GM12878 (cell line): ENCODE measurements around the gene IFI30. TPM values are rescaled to one million over a fixed set of nuclear protein-coding genes. Genes with fewer than 3 reads are reported as not detected.

Experiments used
- SP1 ChIP-seq: IDR thresholded peaks from one replicate; pipeline ENCODE4 v1.6.1; 2011; ENCODE audit warnings: low read depth, low read length
- polyA plus RNA-seq, 11 experiments: library from polyadenylated mRNA; depleted of rRNA in 4 of 11; unstranded in 6 of 11; stranded (reverse) in 5 of 11; fragments of >200 nt; fragmentation: Nextera tagmentation in 4 of 11; fragmentation: Illumina TruSeq in 1 of 11; extraction: Ambion mirVana in 4 of 11; extraction: Trizol in 1 of 11; gene quantifications; 1 replicate in 1 of 11; 2 replicates in 10 of 11; pipeline versions ENCODE4 v1.2.1 to v1.2.3, GENCODE V29; 2011 to 2016; ENCODE audit warnings: inconsistent platforms in 2 of 11, missing spikeins in 2 of 11, low read depth in 1 of 11
- total RNA-seq, 4 experiments: library from RNA; depleted of rRNA in 3 of 4; stranded (reverse); fragments of >200 nt in 3 of 4; fragmentation: Illumina TruSeq in 1 of 4; extraction: Trizol in 1 of 4; gene quantifications; 2 replicates each; pipeline versions ENCODE4 v1.2.1 to v1.2.3, GENCODE V29; 2013 to 2021
- TF ChIP-seq, protein P1 (sequence below): fragments of 450-650 bp; IDR thresholded peaks from 2 replicates; pipeline ENCODE4 v1.6.1; 2017; ENCODE audit warnings: mild to moderate bottlenecking, moderate library complexity
- TF ChIP-seq, protein P2 (sequence below): fragments of 450-650 bp; IDR thresholded peaks from 2 replicates; pipeline ENCODE4 v1.6.1; 2018; ENCODE audit warnings: borderline replicate concordance, mild to moderate bottlenecking; ENCODE audit not compliant: partially characterized antibody
- TF ChIP-seq, protein P3 (sequence below): fragments of 150-350 bp; IDR thresholded peaks from 2 replicates; pipeline ENCODE4 v1.6.1; 2014; ENCODE audit warnings: mild to moderate bottlenecking, low read depth, low read length
- TF ChIP-seq, protein P4 (sequence below): IDR thresholded peaks from 2 replicates; pipeline ENCODE4 v1.6.1; 2011; ENCODE audit warnings: borderline replicate concordance, low read depth, mild to moderate bottlenecking, moderate library complexity, mixed read lengths, low read length; ENCODE audit not compliant: insufficient read depth; ENCODE audit errors: extremely low read length

The IFI30 gene
- total and polyA plus RNA-seq, 10 of the 15 experiments (the other 5 are each of a cell fraction or from before 2014, with no cell fraction given), result 221 to 1,112 (median 451) TPM

DNA sequence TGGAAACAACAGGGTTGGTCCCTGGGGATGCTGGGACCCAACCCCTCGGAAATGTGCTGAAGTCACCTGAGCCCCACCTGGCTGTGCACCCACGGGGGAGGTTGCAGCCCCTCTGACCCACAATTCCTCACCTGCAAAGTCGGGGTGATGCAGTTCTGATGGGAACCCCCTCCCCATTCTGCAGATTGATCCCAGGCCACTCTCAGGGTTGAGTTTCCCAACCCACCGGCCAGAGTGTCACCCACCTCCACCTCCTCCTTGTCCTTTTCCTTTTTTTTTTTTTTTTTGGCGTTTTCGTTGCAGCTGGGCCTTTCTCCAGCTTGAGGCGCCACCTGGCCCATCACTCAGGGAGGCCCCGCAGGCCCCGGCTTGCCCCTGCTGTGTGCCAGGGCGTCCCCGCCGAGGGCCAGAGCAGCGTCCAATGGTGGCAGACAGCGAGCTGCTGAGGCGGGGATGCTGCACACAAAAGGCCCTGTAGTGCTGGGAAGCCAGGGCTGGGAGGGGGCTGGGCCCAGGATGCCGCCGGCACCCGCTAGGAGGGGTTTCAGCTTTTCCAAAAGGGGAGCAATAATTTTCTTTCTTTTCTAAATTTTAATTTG lies 16.0 kb upstream of the IFI30 start (continued):
- TF ChIP-seq, protein P1, sequence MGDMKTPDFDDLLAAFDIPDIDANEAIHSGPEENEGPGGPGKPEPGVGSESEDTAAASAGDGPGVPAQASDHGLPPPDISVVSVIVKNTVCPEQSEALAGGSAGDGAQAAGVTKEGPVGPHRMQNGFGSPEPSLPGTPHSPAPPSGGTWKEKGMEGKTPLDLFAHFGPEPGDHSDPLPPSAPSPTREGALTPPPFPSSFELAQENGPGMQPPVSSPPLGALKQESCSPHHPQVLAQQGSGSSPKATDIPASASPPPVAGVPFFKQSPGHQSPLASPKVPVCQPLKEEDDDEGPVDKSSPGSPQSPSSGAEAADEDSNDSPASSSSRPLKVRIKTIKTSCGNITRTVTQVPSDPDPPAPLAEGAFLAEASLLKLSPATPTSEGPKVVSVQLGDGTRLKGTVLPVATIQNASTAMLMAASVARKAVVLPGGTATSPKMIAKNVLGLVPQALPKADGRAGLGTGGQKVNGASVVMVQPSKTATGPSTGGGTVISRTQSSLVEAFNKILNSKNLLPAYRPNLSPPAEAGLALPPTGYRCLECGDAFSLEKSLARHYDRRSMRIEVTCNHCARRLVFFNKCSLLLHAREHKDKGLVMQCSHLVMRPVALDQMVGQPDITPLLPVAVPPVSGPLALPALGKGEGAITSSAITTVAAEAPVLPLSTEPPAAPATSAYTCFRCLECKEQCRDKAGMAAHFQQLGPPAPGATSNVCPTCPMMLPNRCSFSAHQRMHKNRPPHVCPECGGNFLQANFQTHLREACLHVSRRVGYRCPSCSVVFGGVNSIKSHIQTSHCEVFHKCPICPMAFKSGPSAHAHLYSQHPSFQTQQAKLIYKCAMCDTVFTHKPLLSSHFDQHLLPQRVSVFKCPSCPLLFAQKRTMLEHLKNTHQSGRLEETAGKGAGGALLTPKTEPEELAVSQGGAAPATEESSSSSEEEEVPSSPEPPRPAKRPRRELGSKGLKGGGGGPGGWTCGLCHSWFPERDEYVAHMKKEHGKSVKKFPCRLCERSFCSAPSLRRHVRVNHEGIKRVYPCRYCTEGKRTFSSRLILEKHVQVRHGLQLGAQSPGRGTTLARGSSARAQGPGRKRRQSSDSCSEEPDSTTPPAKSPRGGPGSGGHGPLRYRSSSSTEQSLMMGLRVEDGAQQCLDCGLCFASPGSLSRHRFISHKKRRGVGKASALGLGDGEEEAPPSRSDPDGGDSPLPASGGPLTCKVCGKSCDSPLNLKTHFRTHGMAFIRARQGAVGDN, result no peak
- TF ChIP-seq, protein P2, sequence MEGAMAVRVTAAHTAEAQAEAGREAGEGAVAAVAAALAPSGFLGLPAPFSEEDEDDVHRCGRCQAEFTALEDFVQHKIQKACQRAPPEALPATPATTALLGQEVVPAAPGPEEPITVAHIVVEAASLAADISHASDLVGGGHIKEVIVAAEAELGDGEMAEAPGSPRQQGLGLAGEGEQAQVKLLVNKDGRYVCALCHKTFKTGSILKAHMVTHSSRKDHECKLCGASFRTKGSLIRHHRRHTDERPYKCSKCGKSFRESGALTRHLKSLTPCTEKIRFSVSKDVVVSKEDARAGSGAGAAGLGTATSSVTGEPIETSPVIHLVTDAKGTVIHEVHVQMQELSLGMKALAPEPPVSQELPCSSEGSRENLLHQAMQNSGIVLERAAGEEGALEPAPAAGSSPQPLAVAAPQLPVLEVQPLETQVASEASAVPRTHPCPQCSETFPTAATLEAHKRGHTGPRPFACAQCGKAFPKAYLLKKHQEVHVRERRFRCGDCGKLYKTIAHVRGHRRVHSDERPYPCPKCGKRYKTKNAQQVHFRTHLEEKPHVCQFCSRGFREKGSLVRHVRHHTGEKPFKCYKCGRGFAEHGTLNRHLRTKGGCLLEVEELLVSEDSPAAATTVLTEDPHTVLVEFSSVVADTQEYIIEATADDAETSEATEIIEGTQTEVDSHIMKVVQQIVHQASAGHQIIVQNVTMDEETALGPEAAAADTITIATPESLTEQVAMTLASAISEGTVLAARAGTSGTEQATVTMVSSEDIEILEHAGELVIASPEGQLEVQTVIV, result no peak
- TF ChIP-seq, protein P3, sequence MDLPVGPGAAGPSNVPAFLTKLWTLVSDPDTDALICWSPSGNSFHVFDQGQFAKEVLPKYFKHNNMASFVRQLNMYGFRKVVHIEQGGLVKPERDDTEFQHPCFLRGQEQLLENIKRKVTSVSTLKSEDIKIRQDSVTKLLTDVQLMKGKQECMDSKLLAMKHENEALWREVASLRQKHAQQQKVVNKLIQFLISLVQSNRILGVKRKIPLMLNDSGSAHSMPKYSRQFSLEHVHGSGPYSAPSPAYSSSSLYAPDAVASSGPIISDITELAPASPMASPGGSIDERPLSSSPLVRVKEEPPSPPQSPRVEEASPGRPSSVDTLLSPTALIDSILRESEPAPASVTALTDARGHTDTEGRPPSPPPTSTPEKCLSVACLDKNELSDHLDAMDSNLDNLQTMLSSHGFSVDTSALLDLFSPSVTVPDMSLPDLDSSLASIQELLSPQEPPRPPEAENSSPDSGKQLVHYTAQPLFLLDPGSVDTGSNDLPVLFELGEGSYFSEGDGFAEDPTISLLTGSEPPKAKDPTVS, result no peak
- no peak for TF ChIP-seq SP1
- TF ChIP-seq, protein P4, sequence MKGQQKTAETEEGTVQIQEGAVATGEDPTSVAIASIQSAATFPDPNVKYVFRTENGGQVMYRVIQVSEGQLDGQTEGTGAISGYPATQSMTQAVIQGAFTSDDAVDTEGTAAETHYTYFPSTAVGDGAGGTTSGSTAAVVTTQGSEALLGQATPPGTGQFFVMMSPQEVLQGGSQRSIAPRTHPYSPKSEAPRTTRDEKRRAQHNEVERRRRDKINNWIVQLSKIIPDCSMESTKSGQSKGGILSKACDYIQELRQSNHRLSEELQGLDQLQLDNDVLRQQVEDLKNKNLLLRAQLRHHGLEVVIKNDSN, result no peak
